T-cell (primary cell): ENCODE data around the gene BRD3. TPM values are rescaled to one million over a fixed set of nuclear protein-coding genes. Genes with fewer than 3 reads are reported as not detected.
A peak's percentile ranks its signal among the peaks of the same experiment; 100 is the strongest.

Experiments
- ATAC-seq, 4 experiments: fragments of 200-7000 bp in 3 of 4; fragments of 150-1000 bp in 1 of 4; cut with Tn5 transposase; replicated peaks in 1 of 4; 1 replicate in 3 of 4; 2 replicates in 1 of 4; pipeline ENCODE4 v1.10.0; 2021; ENCODE audit warnings: moderate library complexity in 3 of 4, mild to moderate bottlenecking in 2 of 4, moderate number of reproducible peaks in 1 of 4
- CTCF ChIA-PET, 2 donors: fragments of 300-600 bp; sonication (Branson Sonifier 250); formaldehyde crosslinking; loops; one replicate each; lab custom pipeline; 2022; ENCODE audit warnings: antibody characterized with exemption in 2 of 2; lab: Charles Lee
- POLR2A ChIA-PET, 2 donors: fragments of 300-600 bp; sonication (Branson Sonifier 250); formaldehyde crosslinking; loops; one replicate each; lab custom pipeline; 2022; ENCODE audit warnings: antibody characterized with exemption in 2 of 2; lab: Charles Lee
- DNase-seq, 35 experiments: peaks; one replicate each; pipeline versions ENCODE4 v3.0.0 to v3.0.0-alpha.2; 2013 to 2023
- H3K27ac ChIP-seq: one replicate; pipeline ENCODE4 v1.5.1; 2013; ENCODE audit warnings: low read length
- H3K27me3 ChIP-seq, 2 experiments: replicated peaks in 1 of 2; 1 replicate in 1 of 2; 2 replicates in 1 of 2; pipeline versions ENCODE4 v1.6.1 to v1.7.0; 2013; ENCODE audit warnings: low read length in 1 of 2, mixed read lengths in 1 of 2; ENCODE audit not compliant: control insufficient read depth in 2 of 2, insufficient read depth in 2 of 2; ENCODE audit errors: extremely low read depth in 1 of 2
- H3K36me3 ChIP-seq, 2 donors: 1 replicate in 1 of 2; 2 replicates in 1 of 2; pipeline versions ENCODE4 v1.6.1 to v1.7.0; 2013; ENCODE audit warnings: low read length in 1 of 2; ENCODE audit not compliant: control insufficient read depth in 2 of 2, insufficient read depth in 1 of 2; ENCODE audit errors: extremely low read depth in 1 of 2
- H3K4me1 ChIP-seq, 2 experiments: 1 replicate in 1 of 2; 2 replicates in 1 of 2; pipeline versions ENCODE4 v1.6.1 to v1.7.0; 2013; ENCODE audit warnings: low read length in 2 of 2, mixed read lengths in 1 of 2; ENCODE audit not compliant: insufficient read depth in 2 of 2, control insufficient read depth in 1 of 2; ENCODE audit errors: extremely low read depth in 1 of 2
- H3K4me3 ChIP-seq, 2 donors: 1 replicate in 1 of 2; 2 replicates in 1 of 2; pipeline versions ENCODE4 v1.5.1 to v1.7.0; 2013; ENCODE audit warnings: mild to moderate bottlenecking in 2 of 2, low read length in 1 of 2, moderate library complexity in 1 of 2; ENCODE audit not compliant: control insufficient read depth in 1 of 2; ENCODE audit errors: extremely low read depth in 1 of 2
- H3K9me3 ChIP-seq: 2 replicates; pipeline ENCODE4 v1.7.0; 2013
- H3K27ac Mint-ChIP-seq, 2 donors: one replicate each; pipeline ENCODE4 v1.8.0; 2020 to 2021; ENCODE audit warnings: mild to moderate bottlenecking in 2 of 2, mixed read lengths in 2 of 2
- H3K27me3 Mint-ChIP-seq, 2 donors: one replicate each; pipeline ENCODE4 v1.8.0; 2021 to 2022; ENCODE audit warnings: mixed read lengths in 2 of 2
- H3K36me3 Mint-ChIP-seq: one replicate; pipeline ENCODE4 v1.8.0; 2021; ENCODE audit warnings: mixed read lengths
- H3K4me1 Mint-ChIP-seq, 3 donors: one replicate each; pipeline ENCODE4 v1.8.0; 2020 to 2022; ENCODE audit warnings: mixed read lengths in 3 of 3, mild to moderate bottlenecking in 1 of 3
- H3K4me3 Mint-ChIP-seq, 3 donors: one replicate each; pipeline ENCODE4 v1.8.0; 2020 to 2022; ENCODE audit warnings: mild to moderate bottlenecking in 3 of 3, mixed read lengths in 3 of 3, moderate library complexity in 3 of 3
- H3K9me3 Mint-ChIP-seq, 3 donors: one replicate each; pipeline ENCODE4 v1.8.0; 2020 to 2022; ENCODE audit warnings: mixed read lengths in 3 of 3
- WGBS: methylation state at CpG from one replicate; pipeline ENCODE4 v1.1.5; 2013; ENCODE audit warnings: missing lambda C conversion rate; ENCODE audit not compliant: insufficient coverage; 5-methylcytosine and 5-hydroxymethylcytosine counted together
- total RNA-seq, 35 experiments: library from RNA in 6 of 35; stranded (reverse) in 6 of 35; fragments of 120-200 nt in 1 of 35; gene quantifications; one replicate each; pipeline versions ENCODE4 v1.2.1 to v1.2.4 and lab custom pipeline; 2013 to 2026

The BRD3 gene
- total RNA-seq, 5 donors from 2014 or later (not counting 1 experiment from before 2014, with no cell fraction given) = 33.7 to 63.7 (median 58.2) TPM

- Histone ChIP-seq H3K9me3 (no peaks in the 10 kb centered on the region), H3K27ac (no peak overlapping the region), H3K27me3 (no peaks in the 10 kb centered on the region), H3K4me3 (no peak overlapping the region), H3K36me3 (peaks cover 5 to 13% of the 10 kb centered on the region in 2 donors), H3K4me1 (peaks cover 2 to 63% of the 10 kb centered on the region in 2 experiments)
- DNase-seq = no peak
- 92% methylated on average over 14 of the region's 23 CpGs for WGBS
- H3K27ac Mint-ChIP-seq = peak overlapping the region in 1 of 2 donors; percentile 11
- peaks cover 21 to 45% (median 43%) of the 10 kb centered on the region in 3 donors for H3K4me1 Mint-ChIP-seq
- no peaks in the 10 kb centered on the region for H3K36me3 Mint-ChIP-seq
- H3K4me3 Mint-ChIP-seq = no peak overlapping the region
- no peaks in the 10 kb centered on the region for H3K9me3 Mint-ChIP-seq
- ChIA-PET POLR2A (interaction anchor here in 1 of 2 donors (0.7 kb wide), 1 partner anchor 14 kb away, joined by 5 read pairs; no protein-coding TSS in a partner anchor), CTCF (no interaction called here)
- no peaks in the 10 kb centered on the region for H3K27me3 Mint-ChIP-seq
- ATAC-seq = no peak
Observed at GRCh38 chr9:134056483-134057306, 11.1 kb downstream of the BRD3 start.

DNA sequence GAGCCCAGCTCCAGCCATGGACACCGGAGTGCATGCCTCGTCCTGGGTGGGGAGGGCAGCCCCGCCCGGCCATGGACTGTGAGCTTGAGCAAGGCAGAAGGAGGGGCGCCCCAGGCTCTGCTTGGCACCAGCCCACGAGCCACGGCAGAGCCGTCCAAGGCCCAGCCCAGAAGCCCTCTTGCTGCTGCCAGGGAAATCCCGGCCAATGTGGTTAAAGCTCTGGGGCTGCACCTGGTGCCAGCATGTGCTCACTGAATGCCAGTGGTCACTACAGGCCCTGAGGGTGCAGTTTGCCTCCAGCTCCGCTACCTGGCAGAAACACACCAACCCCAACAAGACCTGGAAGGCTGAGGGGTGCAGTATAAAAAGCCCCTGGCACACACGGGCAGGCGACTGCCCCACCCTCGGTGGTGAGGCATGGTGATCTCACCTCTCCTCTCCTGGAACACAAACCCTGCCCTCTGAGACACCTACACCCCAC is 11.8 kb downstream of the BRD3 start:
- peaks cover 2 to 56% of the 10 kb centered on the region in 2 experiments for H3K4me1 ChIP-seq
- Mint-ChIP-seq H3K27ac (no peak overlapping the region), H3K4me1 (peaks cover 19 to 39% (median 37%) of the 10 kb centered on the region in 3 donors), H3K4me3 (no peak overlapping the region), H3K9me3 (no peaks in the 10 kb centered on the region), H3K27me3 (no peaks in the 10 kb centered on the region), H3K36me3 (peaks cover 7% of the 10 kb centered on the region)
- DNase-seq (no peak), ATAC-seq (no peak)
- H3K27ac ChIP-seq = no peak overlapping the region
- H3K27me3 ChIP-seq = no peaks in the 10 kb centered on the region
- peaks cover 5 to 20% of the 10 kb centered on the region in 2 donors for H3K36me3 ChIP-seq
- H3K9me3 ChIP-seq = no peaks in the 10 kb centered on the region
- CTCF ChIA-PET = no interaction called here
- H3K4me3 ChIP-seq = no peak overlapping the region
- WGBS = 72% methylated on average over 13 of the region's 13 CpGs
- POLR2A ChIA-PET = interaction anchor here in 1 of 2 donors (0.7 kb wide), 1 partner anchor 15 kb away, joined by 5 read pairs; no protein-coding TSS in a partner anchor

DNA sequence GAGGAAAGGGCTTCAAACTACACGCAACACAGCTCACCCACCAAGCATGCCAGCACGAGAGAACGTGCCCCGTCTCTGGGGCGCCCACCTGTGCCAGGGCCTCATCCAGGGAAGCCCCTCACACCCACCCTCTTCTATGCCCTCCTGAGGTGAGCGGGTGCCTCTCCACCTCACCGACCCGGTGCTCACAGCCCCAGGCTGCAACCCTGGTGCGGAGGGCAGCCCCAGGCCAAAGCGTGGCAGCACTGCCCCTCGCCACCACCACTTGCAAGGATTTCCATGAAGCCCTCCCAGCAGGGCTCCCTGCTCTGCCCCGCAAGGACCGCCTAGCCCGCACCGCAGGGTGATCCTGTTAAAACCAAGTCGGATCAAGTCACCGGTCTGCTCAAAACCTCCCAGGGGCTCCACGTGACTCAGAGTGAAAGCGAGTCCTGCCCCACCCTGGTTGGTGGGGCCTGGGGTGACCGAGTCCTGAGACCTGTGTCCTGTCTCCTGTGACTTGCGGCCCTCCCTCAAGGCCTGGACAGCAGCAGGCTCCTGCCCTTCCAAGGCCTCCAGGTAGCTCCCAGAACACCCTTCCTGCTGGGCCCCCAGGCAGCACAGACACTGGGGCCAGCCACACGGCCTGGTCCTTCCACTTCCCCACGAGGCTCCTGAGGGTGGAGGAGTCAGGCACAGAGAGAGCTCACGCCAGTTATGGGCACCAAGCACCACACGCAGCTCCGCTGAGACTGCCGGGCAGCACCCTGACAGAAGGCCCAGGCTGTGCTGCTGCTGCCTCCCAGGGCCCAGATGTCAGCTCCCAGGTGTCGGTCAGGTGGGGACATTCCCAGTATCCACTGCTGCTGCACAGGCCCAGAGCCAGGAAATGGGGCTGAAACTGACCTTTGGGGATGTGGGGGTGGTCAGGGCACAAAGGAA is 12.7 kb downstream of the BRD3 start:
- DNase-seq = no peak
- peaks cover 8% of the 10 kb centered on the region for H3K36me3 Mint-ChIP-seq
- Histone ChIP-seq H3K4me1 (peaks cover 0 to 47% of the 10 kb centered on the region in 2 experiments), H3K9me3 (no peaks in the 10 kb centered on the region), H3K27ac (no peak overlapping the region), H3K36me3 (peaks cover 5 to 28% of the 10 kb centered on the region in 2 donors), H3K27me3 (no peaks in the 10 kb centered on the region), H3K4me3 (no peak overlapping the region)
- H3K27ac Mint-ChIP-seq = no peak overlapping the region
- ChIA-PET CTCF (no interaction called here), POLR2A (no interaction called here)
- H3K4me1 Mint-ChIP-seq = peaks cover 11 to 30% (median 28%) of the 10 kb centered on the region in 3 donors
- no peaks in the 10 kb centered on the region for H3K9me3 Mint-ChIP-seq
- H3K27me3 Mint-ChIP-seq = no peaks in the 10 kb centered on the region
- ATAC-seq = no peak
- 95% methylated on average over 23 of the region's 28 CpGs for WGBS
- H3K4me3 Mint-ChIP-seq = no peak overlapping the region

- 95% methylated on average over 29 of the region's 44 CpGs for WGBS
- Histone ChIP-seq H3K27me3 (no peaks in the 10 kb centered on the region), H3K36me3 (peaks cover 12 to 38% of the 10 kb centered on the region in 2 donors), H3K4me1 (peaks cover 0 to 37% of the 10 kb centered on the region in 2 experiments), H3K4me3 (no peak overlapping the region), H3K27ac (no peak overlapping the region), H3K9me3 (no peaks in the 10 kb centered on the region)
- no peak for DNase-seq
- Mint-ChIP-seq H3K27me3 (no peaks in the 10 kb centered on the region), H3K4me3 (no peak overlapping the region), H3K4me1 (peaks cover 9 to 25% (median 19%) of the 10 kb centered on the region in 3 donors), H3K27ac (no peak overlapping the region), H3K36me3 (peaks cover 11% of the 10 kb centered on the region), H3K9me3 (no peaks in the 10 kb centered on the region)
- ChIA-PET POLR2A (no interaction called here), CTCF (no interaction called here)
- ATAC-seq = no peak
Observed at GRCh38 chr9:134053941-134054761, 13.7 kb downstream of the BRD3 start.

DNA sequence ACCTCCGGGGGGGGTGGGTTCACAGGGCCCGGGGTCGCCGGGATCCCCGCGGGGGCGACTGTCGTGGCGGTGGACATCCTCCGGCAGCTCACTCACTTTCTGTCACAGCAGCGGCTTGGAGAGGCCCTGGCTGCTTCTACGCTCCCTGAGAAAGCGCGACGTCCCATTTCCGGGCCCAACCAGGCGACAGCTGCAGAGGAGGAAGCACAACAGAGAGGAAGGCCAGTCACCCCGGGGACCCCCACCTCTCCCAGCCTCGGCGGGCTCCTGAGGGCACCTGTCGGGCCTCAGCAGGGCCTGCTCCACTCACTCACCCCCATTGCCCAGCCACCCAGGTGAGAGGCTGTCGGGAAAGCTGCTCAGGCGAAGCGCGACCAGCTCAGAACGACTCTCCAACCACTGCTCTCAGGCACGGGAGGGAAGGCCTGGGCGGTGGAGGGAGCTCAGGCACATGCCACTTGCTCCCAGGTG is 14.4 kb downstream of the BRD3 start:
- Histone ChIP-seq H3K27ac (no peak overlapping the region), H3K27me3 (no peaks in the 10 kb centered on the region), H3K36me3 (peaks cover 12 to 46% of the 10 kb centered on the region in 2 donors), H3K4me1 (peaks cover 0 to 32% of the 10 kb centered on the region in 2 experiments), H3K4me3 (no peak overlapping the region), H3K9me3 (no peaks in the 10 kb centered on the region)
- 94% methylated on average over 20 of the region's 28 CpGs for WGBS
- H3K27ac Mint-ChIP-seq = no peak overlapping the region
- POLR2A ChIA-PET = no interaction called here
- ATAC-seq (no peak), DNase-seq (no peak)
- H3K27me3 Mint-ChIP-seq = no peaks in the 10 kb centered on the region
- H3K36me3 Mint-ChIP-seq = peaks cover 16% of the 10 kb centered on the region
- peaks cover 9 to 18% (median 12%) of the 10 kb centered on the region in 3 donors for H3K4me1 Mint-ChIP-seq
- no peaks in the 10 kb centered on the region for H3K9me3 Mint-ChIP-seq
- CTCF ChIA-PET = no interaction called here
- no peak overlapping the region for H3K4me3 Mint-ChIP-seq
